Large intestine (tissue), 3 donors: ENCODE measurements around the gene PHKG2. TPM values are rescaled to one million over a fixed set of nuclear protein-coding genes. Genes with fewer than 3 reads are reported as not detected.
A peak's percentile ranks its signal among the peaks of the same experiment; 100 is the strongest.

Source experiments
- DNase-seq, 2 donors: peaks; one replicate each; pipeline versions ENCODE4 v3.0.0 to v3.0.0-alpha.2; 2013
- H3K27ac ChIP-seq: one replicate; pipeline ENCODE4 v1.5.1; 2013; ENCODE audit warnings: low read length
- H3K27me3 ChIP-seq: 2 replicates; pipeline ENCODE4 v1.6.1; 2013; ENCODE audit warnings: low read length; ENCODE audit not compliant: control insufficient read depth, insufficient read depth
- H3K36me3 ChIP-seq: 2 replicates; pipeline ENCODE4 v1.6.1; 2013; ENCODE audit warnings: low read length; ENCODE audit not compliant: control insufficient read depth, insufficient read depth
- H3K4me1 ChIP-seq: one replicate; pipeline ENCODE4 v1.6.1; 2013; ENCODE audit warnings: low read length; ENCODE audit not compliant: control insufficient read depth, insufficient read depth
- H3K4me3 ChIP-seq: one replicate; pipeline ENCODE4 v1.5.1; 2013; ENCODE audit warnings: low read length
- H3K9me3 ChIP-seq: one replicate; pipeline ENCODE4 v1.6.1; 2013; ENCODE audit warnings: mild to moderate bottlenecking, low read depth, low read length, moderate library complexity; ENCODE audit not compliant: control insufficient read depth
- WGBS: methylation state at CpG from one replicate; pipeline ENCODE4 v1.1.5; 2013; ENCODE audit warnings: low lambda C conversion rate; ENCODE audit not compliant: insufficient coverage; 5-methylcytosine and 5-hydroxymethylcytosine counted together
- polyA plus RNA-seq: library from polyadenylated mRNA; unstranded; fragments of 120-200 nt; gene quantifications from one replicate; pipeline ENCODE4 v1.2.1, GENCODE V29; 2013

Gene PHKG2
- polyA plus RNA-seq, 1 donor = 38.2 TPM

GRCh38 chr16:30784215-30784614 lies 36.0 kb downstream of the PHKG2 start:
- peaks cover 48% of the 10 kb centered on the region for H3K36me3 ChIP-seq

GRCh38 chr16:30785126-30786106 lies 37.2 kb downstream of the PHKG2 start:
- Histone ChIP-seq H3K4me1 (peaks cover 27% of the 10 kb centered on the region), H3K9me3 (peaks cover 13% of the 10 kb centered on the region), H3K4me3 (peak overlapping the region; percentile 97), H3K27me3 (no peaks in the 10 kb centered on the region), H3K36me3 (peaks cover 38% of the 10 kb centered on the region), H3K27ac (peak overlapping the region; percentile 27)
- DNase-seq = peak in 1 of 2 donors; percentile 60
- WGBS = no CpG with 5 or more reads among the region's 7 CpGs

More at GRCh38 chr16:30784215-30784614, 36.0 kb downstream of the PHKG2 start:
- Histone ChIP-seq H3K9me3 (peaks cover 13% of the 10 kb centered on the region), H3K4me1 (peaks cover 27% of the 10 kb centered on the region), H3K27ac (no peak overlapping the region), H3K4me3 (no peak overlapping the region), H3K27me3 (no peaks in the 10 kb centered on the region)
- DNase-seq = no peak
- no CpG with 5 or more reads among the region's 18 CpGs for WGBS

- peak overlapping the region; percentile 77 for H3K27ac ChIP-seq
- peaks cover 13% of the 10 kb centered on the region for H3K9me3 ChIP-seq
- H3K4me3 ChIP-seq = peak overlapping the region; percentile 97
- peak in 1 of 2 donors; percentile 67 for DNase-seq
- no CpG with 5 or more reads among the region's 57 CpGs for WGBS
- H3K36me3 ChIP-seq = peaks cover 31% of the 10 kb centered on the region
- peaks cover 27% of the 10 kb centered on the region for H3K4me1 ChIP-seq
- no peaks in the 10 kb centered on the region for H3K27me3 ChIP-seq
These were observed 38.1 kb downstream of the PHKG2 start for GRCh38 chr16:30786115-30786935.

- H3K9me3 ChIP-seq = peaks cover 13% of the 10 kb centered on the region
- H3K27ac ChIP-seq = peak within 1 kb of the TSS; percentile 77
- no peaks in the 10 kb centered on the region for H3K27me3 ChIP-seq
- H3K4me3 ChIP-seq = peak within 1 kb of the TSS; percentile 97
- WGBS = no CpG with 5 or more reads among the region's 37 CpGs
- DNase-seq = peak in 1 of 2 donors; percentile 83
- peaks cover 27% of the 10 kb centered on the region for H3K4me1 ChIP-seq
- peaks cover 24% of the 10 kb centered on the region for H3K36me3 ChIP-seq
These were observed 38.8 kb downstream of the PHKG2 start, which contains the start of gene ZNF629 for GRCh38 chr16:30786936-30787612. ZNF629 (minus strand) TSS chr16:30787205; CDS start chr16:30784482, 2,723 bp downstream.

GRCh38 chr16:30787613-30788378 lies 39.6 kb downstream of the PHKG2 start:
- H3K4me3 ChIP-seq = peak overlapping the region; percentile 97
- peaks cover 17% of the 10 kb centered on the region for H3K36me3 ChIP-seq
- peaks cover 27% of the 10 kb centered on the region for H3K4me1 ChIP-seq
- no peaks in the 10 kb centered on the region for H3K27me3 ChIP-seq
- peak in 1 of 2 donors; percentile 67 for DNase-seq
- peak overlapping the region; percentile 77 for H3K27ac ChIP-seq
- WGBS = 20% methylated on average over 1 of the region's 11 CpGs
- peaks cover 9% of the 10 kb centered on the region for H3K9me3 ChIP-seq

- H3K9me3 ChIP-seq = no peaks in the 10 kb centered on the region
- no peaks in the 10 kb centered on the region for H3K36me3 ChIP-seq
- no peak overlapping the region for H3K4me3 ChIP-seq
- no peak overlapping the region for H3K27ac ChIP-seq
- 40% methylated on average over 1 of the region's 7 CpGs for WGBS
- no peaks in the 10 kb centered on the region for H3K27me3 ChIP-seq
- peaks cover 2% of the 10 kb centered on the region for H3K4me1 ChIP-seq
- no peak for DNase-seq
These were observed 45.4 kb downstream of the PHKG2 start for GRCh38 chr16:30793508-30794069.

- Histone ChIP-seq H3K27ac (no peak overlapping the region), H3K4me1 (no peaks in the 10 kb centered on the region), H3K27me3 (no peaks in the 10 kb centered on the region), H3K36me3 (no peaks in the 10 kb centered on the region), H3K9me3 (no peaks in the 10 kb centered on the region), H3K4me3 (no peak overlapping the region)
- DNase-seq = no peak
- WGBS = 75% methylated on average over 2 of the region's 3 CpGs
These were observed 46.4 kb downstream of the PHKG2 start for GRCh38 chr16:30794634-30795033.

- Histone ChIP-seq H3K27ac (no peak overlapping the region), H3K4me1 (no peaks in the 10 kb centered on the region), H3K9me3 (no peaks in the 10 kb centered on the region), H3K4me3 (no peak overlapping the region), H3K27me3 (no peaks in the 10 kb centered on the region), H3K36me3 (no peaks in the 10 kb centered on the region)
- no peak for DNase-seq
- WGBS = no CpG with 5 or more reads among the region's 8 CpGs
These were observed 49.6 kb downstream of the PHKG2 start for GRCh38 chr16:30797670-30798309.
